ENCODE results near the gene TPH1.
"Not testable (repeated sequence)": the region's sequence is repeated elsewhere in the genome, so short reads cannot be mapped to it uniquely, and the experiment has no call there.

The TPH1 gene

DNA sequence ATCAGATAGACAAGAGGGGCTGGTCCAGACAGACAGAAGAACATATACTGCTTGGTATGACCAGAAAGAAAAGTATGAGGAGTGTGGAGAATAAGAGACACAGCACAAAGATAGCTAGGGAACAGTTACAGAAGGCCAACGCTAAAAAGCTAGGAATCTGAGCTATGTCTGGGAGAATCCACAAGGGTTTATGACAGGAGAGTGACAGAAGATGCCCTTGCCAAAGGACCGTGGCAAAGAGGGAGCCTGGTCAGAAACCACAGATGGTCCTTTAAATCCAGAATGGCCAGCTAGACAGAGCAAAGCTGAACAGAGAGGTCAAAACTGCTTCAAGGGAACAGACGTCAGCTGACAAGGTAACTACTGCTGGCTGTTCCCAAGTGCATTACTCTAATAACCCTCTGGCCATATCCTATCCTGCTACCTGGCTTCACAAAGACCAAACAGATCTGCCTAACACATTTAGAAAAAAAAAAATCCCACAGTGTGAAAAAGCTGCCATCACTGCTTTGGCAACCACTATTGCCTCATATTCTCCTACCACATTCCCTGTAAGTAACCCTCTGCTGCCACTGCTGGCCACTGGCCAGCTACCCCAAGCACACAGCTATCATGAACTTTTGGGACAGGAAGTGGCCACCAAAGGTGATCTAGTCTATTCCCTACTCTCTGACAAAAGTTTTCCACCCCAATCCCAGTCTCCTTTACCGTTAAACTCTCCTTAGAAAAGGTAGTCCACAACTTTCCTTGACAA is 40.5 kb downstream of the TPH1 start:
- Histone ChIP-seq H3K4me3 (ENCODE audit: low read length) (no peak overlapping the region), H3K4me2 (ENCODE audit: low read length) (no peak overlapping the region), H3K36me3 (replicated peaks; ENCODE audit: low read depth, low read length) (peaks cover 21% of the 10 kb centered on the region), H3K9ac (ENCODE audit: low read length) (no peak overlapping the region), H3K27me3 (ENCODE audit: low read depth, low read length) (no peaks in the 10 kb centered on the region), H4K20me1 (ENCODE audit: insufficient read depth, low read length) (no peaks in the 10 kb centered on the region), H2AFZ (ENCODE audit: low read depth, low read length) (no peak overlapping the region), H3K79me2 (ENCODE audit: low read length) (no peaks in the 10 kb centered on the region), H3K9me3 (ENCODE audit: insufficient read depth, low read length) (no peaks in the 10 kb centered on the region), H3K4me1 (ENCODE audit: low read length) (no peaks in the 10 kb centered on the region), H3K27ac (ENCODE audit: low read length) (no peak overlapping the region)
- TF ChIP-seq EZH2phosphoT487 (IDR thresholded peaks at IDR 0.05; ENCODE audit: low read depth): no peak
- TF ChIP-seq, protein P1, sequence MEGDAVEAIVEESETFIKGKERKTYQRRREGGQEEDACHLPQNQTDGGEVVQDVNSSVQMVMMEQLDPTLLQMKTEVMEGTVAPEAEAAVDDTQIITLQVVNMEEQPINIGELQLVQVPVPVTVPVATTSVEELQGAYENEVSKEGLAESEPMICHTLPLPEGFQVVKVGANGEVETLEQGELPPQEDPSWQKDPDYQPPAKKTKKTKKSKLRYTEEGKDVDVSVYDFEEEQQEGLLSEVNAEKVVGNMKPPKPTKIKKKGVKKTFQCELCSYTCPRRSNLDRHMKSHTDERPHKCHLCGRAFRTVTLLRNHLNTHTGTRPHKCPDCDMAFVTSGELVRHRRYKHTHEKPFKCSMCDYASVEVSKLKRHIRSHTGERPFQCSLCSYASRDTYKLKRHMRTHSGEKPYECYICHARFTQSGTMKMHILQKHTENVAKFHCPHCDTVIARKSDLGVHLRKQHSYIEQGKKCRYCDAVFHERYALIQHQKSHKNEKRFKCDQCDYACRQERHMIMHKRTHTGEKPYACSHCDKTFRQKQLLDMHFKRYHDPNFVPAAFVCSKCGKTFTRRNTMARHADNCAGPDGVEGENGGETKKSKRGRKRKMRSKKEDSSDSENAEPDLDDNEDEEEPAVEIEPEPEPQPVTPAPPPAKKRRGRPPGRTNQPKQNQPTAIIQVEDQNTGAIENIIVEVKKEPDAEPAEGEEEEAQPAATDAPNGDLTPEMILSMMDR (IDR thresholded peaks at IDR 0.05; ENCODE audit: low read depth, low read length): no peak

DNA sequence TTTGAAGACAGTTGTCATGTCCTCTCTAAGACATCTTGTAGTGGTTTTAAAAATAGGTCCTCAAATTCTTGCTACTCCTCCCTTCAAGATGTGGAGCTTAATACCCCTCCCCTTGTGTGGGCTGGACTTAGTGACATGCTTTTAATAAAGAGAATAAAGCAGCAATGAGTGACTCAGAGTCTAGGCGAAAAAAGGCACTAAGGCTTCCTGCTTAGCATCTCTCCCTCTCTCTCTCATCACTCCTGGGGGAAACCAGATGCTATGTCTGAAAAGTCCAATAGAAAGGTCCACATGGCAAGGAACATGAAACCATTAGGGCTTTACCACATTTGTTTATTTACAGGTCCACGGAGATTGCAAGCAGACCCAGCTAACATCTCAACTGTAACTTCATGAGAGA is 44.9 kb downstream of the TPH1 start:
- Histone ChIP-seq H3K27ac (ENCODE audit: low read length) (no peak overlapping the region), H3K4me1 (ENCODE audit: low read length) (no peaks in the 10 kb centered on the region), H4K20me1 (ENCODE audit: insufficient read depth, low read length) (no peaks in the 10 kb centered on the region), H3K9ac (ENCODE audit: low read length) (no peak overlapping the region), H3K79me2 (ENCODE audit: low read length) (no peaks in the 10 kb centered on the region), H3K36me3 (replicated peaks; ENCODE audit: low read depth, low read length) (peaks cover 31% of the 10 kb centered on the region), H3K4me3 (ENCODE audit: low read length) (no peak overlapping the region), H3K4me2 (ENCODE audit: low read length) (no peak overlapping the region), H3K27me3 (ENCODE audit: low read depth, low read length) (no peaks in the 10 kb centered on the region), H3K9me3 (ENCODE audit: insufficient read depth, low read length) (no peaks in the 10 kb centered on the region), H2AFZ (ENCODE audit: low read depth, low read length) (no peak overlapping the region)
- no peak for TF ChIP-seq EZH2phosphoT487 (IDR thresholded peaks at IDR 0.05; ENCODE audit: low read depth)
- TF ChIP-seq, protein P1 (IDR thresholded peaks at IDR 0.05; ENCODE audit: low read depth, low read length): no peak

DNA sequence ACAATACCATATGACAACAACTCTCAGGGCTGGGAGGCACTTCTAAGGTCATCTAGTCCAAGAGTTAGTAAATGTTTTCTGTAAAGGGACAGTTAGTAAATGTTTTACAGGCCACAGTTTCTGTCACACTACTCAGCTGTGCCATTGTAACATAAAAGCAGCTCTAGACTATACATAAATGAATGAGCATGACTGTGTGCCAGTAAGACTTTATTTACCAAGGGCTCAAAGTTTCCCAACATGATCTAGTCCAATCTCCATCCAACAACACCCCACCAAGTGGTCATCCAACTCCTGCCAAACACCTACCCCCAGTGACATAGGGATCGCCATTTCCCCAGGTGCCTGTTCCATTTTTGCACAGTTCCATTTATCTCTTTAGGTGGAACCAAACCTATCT is 45.3 kb downstream of the TPH1 start:
- no peak overlapping the region for H2AFZ ChIP-seq (ENCODE audit: low read depth, low read length)
- no peak overlapping the region for H3K4me2 ChIP-seq (ENCODE audit: low read length)
- H3K27ac ChIP-seq (ENCODE audit: low read length): no peak overlapping the region
- TF ChIP-seq, protein P1 (IDR thresholded peaks at IDR 0.05; ENCODE audit: low read depth, low read length): no peak
- TF ChIP-seq EZH2phosphoT487 (IDR thresholded peaks at IDR 0.05; ENCODE audit: low read depth): no peak
- no peak overlapping the region for H3K9ac ChIP-seq (ENCODE audit: low read length)
- H3K36me3 ChIP-seq (replicated peaks; ENCODE audit: low read depth, low read length): peaks cover 32% of the 10 kb centered on the region
- H4K20me1 ChIP-seq (ENCODE audit: insufficient read depth, low read length): no peaks in the 10 kb centered on the region
- H3K4me3 ChIP-seq (ENCODE audit: low read length): no peak overlapping the region
- no peaks in the 10 kb centered on the region for H3K9me3 ChIP-seq (ENCODE audit: insufficient read depth, low read length)
- H3K27me3 ChIP-seq (ENCODE audit: low read depth, low read length): no peaks in the 10 kb centered on the region
- no peaks in the 10 kb centered on the region for H3K4me1 ChIP-seq (ENCODE audit: low read length)
- no peaks in the 10 kb centered on the region for H3K79me2 ChIP-seq (ENCODE audit: low read length)

DNA sequence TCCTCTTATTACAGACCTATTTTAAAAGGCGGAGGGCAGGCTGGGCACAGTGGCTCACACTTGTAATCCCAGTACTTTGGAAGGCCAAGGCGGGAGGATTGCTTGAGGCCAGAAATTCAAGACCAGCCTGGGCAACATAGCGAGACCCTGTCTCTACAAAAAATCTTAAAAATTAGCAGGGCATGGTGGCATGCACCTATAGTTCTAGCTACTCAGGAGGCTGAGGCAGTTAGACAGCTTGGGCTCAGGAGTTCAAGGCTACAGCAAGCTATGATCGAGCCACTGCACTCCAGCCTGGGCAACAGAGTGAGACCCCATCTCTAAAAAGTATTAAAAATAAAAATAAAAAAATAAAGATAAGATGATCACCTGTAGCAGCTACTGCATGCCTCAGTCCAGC is 45.9 kb downstream of the TPH1 start:
- not testable (repeated sequence) for H3K9me3 ChIP-seq (ENCODE audit: insufficient read depth, low read length); H2AFZ ChIP-seq (ENCODE audit: low read depth, low read length); H3K9ac ChIP-seq (ENCODE audit: low read length); H3K27ac ChIP-seq (ENCODE audit: low read length); H3K4me2 ChIP-seq (ENCODE audit: low read length); H3K4me3 ChIP-seq (ENCODE audit: low read length); H3K79me2 ChIP-seq (ENCODE audit: low read length); H3K4me1 ChIP-seq (ENCODE audit: low read length); H3K27me3 ChIP-seq (ENCODE audit: low read depth, low read length); H4K20me1 ChIP-seq (ENCODE audit: insufficient read depth, low read length)
- peaks cover 28% of the 10 kb centered on the region for H3K36me3 ChIP-seq (replicated peaks; ENCODE audit: low read depth, low read length)

Data from OCI-LY3 (cell line).